ENCODE data around the gene PDCD1.

PDCD1 gene

GRCh38 chr2:241900251-241901017 lies 41.7 kb upstream of the PDCD1 start:
- H3K4me2 ChIP-seq (ENCODE audit: low read length), result no peak overlapping the region
- no peak for TF ChIP-seq EZH2phosphoT487 (IDR thresholded peaks at IDR 0.05; ENCODE audit: low read depth)
- no peak for TF ChIP-seq CTCF (IDR thresholded peaks at IDR 0.05; ENCODE audit: low read depth, low read length)
- H3K9me3 ChIP-seq (ENCODE audit: insufficient read depth, low read length), result no peaks in the 10 kb centered on the region
- no peak overlapping the region for H3K4me3 ChIP-seq (ENCODE audit: low read length)
- H3K79me2 ChIP-seq (ENCODE audit: low read length), result no peaks in the 10 kb centered on the region
- H4K20me1 ChIP-seq (ENCODE audit: insufficient read depth, low read length), result no peaks in the 10 kb centered on the region
- H3K27me3 ChIP-seq (ENCODE audit: low read depth, low read length), result no peaks in the 10 kb centered on the region
- H3K36me3 ChIP-seq (replicated peaks; ENCODE audit: low read depth, low read length), result no peaks in the 10 kb centered on the region
- H3K9ac ChIP-seq (ENCODE audit: low read length), result no peak overlapping the region
- H3K4me1 ChIP-seq (ENCODE audit: low read length), result no peaks in the 10 kb centered on the region
- no peak overlapping the region for H3K27ac ChIP-seq (ENCODE audit: low read length)
- H2AFZ ChIP-seq (ENCODE audit: low read depth, low read length), result no peak overlapping the region

DNA sequence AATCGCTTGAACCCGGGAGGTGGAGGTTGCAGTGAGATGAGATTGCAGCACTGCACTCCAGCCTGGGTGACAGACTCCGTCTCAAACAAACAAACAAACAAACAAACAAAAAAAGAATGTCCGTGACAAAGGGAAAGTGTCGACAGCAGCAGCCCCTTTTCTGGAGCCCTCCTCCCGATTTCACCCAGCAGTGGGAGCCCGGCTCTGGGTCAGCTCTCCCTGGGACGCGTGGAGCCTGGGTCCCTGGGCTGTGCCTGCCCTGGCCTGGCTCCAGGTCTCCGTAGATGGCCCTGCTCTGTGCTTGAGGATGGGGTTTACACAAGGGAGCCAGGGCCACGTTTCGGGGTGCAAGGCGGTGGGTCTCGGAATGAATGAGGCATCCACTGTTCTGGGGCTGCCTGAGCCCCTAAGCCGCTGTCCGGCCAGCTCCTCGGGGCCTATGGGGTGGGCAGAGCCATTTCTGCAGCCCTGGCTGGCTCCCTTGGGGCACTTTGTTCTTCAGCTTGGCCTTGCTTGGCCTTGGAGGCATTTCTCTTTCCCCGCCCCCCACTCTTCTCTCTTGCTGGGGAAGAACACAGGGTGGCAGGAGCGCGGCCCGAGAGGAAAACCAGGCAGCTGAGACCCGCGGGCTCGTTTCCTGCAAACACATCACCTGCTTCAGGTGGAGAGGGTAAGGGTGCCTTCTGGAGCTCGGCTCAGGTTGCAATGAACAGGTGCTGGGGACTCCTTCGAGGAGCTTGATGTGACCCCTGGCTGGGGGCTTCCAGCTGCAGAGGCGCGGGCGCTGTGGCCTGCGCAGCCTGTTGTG lies 40.0 kb upstream of the PDCD1 start:
- H3K27me3 ChIP-seq (ENCODE audit: low read depth, low read length), result no peaks in the 10 kb centered on the region
- no peaks in the 10 kb centered on the region for H3K36me3 ChIP-seq (replicated peaks; ENCODE audit: low read depth, low read length)
- H3K4me1 ChIP-seq (ENCODE audit: low read length), result no peaks in the 10 kb centered on the region
- H3K27ac ChIP-seq (ENCODE audit: low read length), result no peak overlapping the region
- H2AFZ ChIP-seq (ENCODE audit: low read depth, low read length), result no peak overlapping the region
- no peak overlapping the region for H3K4me2 ChIP-seq (ENCODE audit: low read length)
- H3K79me2 ChIP-seq (ENCODE audit: low read length), result no peaks in the 10 kb centered on the region
- H3K9me3 ChIP-seq (ENCODE audit: insufficient read depth, low read length), result no peaks in the 10 kb centered on the region
- no peak for TF ChIP-seq EZH2phosphoT487 (IDR thresholded peaks at IDR 0.05; ENCODE audit: low read depth)
- no peaks in the 10 kb centered on the region for H4K20me1 ChIP-seq (ENCODE audit: insufficient read depth, low read length)
- no peak overlapping the region for H3K9ac ChIP-seq (ENCODE audit: low read length)
- H3K4me3 ChIP-seq (ENCODE audit: low read length), result no peak overlapping the region

- Histone ChIP-seq H3K4me1 (ENCODE audit: low read length) (no peaks in the 10 kb centered on the region), H3K36me3 (replicated peaks; ENCODE audit: low read depth, low read length) (no peaks in the 10 kb centered on the region), H3K27ac (ENCODE audit: low read length) (no peak overlapping the region), H3K4me3 (ENCODE audit: low read length) (no peak overlapping the region), H3K9ac (ENCODE audit: low read length) (no peak overlapping the region), H3K9me3 (ENCODE audit: insufficient read depth, low read length) (no peaks in the 10 kb centered on the region), H4K20me1 (ENCODE audit: insufficient read depth, low read length) (no peaks in the 10 kb centered on the region), H3K27me3 (ENCODE audit: low read depth, low read length) (no peaks in the 10 kb centered on the region), H2AFZ (ENCODE audit: low read depth, low read length) (no peak overlapping the region), H3K79me2 (ENCODE audit: low read length) (no peaks in the 10 kb centered on the region), H3K4me2 (ENCODE audit: low read length) (no peak overlapping the region)
- TF ChIP-seq EZH2phosphoT487 (IDR thresholded peaks at IDR 0.05; ENCODE audit: low read depth) (no peak), CTCF (IDR thresholded peaks at IDR 0.05; ENCODE audit: low read depth, low read length) (no peak)
Measured at GRCh38 chr2:241897231-241897916, 38.7 kb upstream of the PDCD1 start.

GRCh38 chr2:241896746-241897201 lies 38.1 kb upstream of the PDCD1 start:
- Histone ChIP-seq H3K36me3 (replicated peaks; ENCODE audit: low read depth, low read length) (no peaks in the 10 kb centered on the region), H3K27ac (ENCODE audit: low read length) (no peak overlapping the region), H3K9me3 (ENCODE audit: insufficient read depth, low read length) (no peaks in the 10 kb centered on the region), H3K4me2 (ENCODE audit: low read length) (no peak overlapping the region), H4K20me1 (ENCODE audit: insufficient read depth, low read length) (no peaks in the 10 kb centered on the region), H3K27me3 (ENCODE audit: low read depth, low read length) (no peaks in the 10 kb centered on the region), H2AFZ (ENCODE audit: low read depth, low read length) (no peak overlapping the region), H3K4me1 (ENCODE audit: low read length) (no peaks in the 10 kb centered on the region), H3K79me2 (ENCODE audit: low read length) (no peaks in the 10 kb centered on the region), H3K4me3 (ENCODE audit: low read length) (no peak overlapping the region), H3K9ac (ENCODE audit: low read length) (no peak overlapping the region)
- TF ChIP-seq CTCF (IDR thresholded peaks at IDR 0.05; ENCODE audit: low read depth, low read length) (no peak), EZH2phosphoT487 (IDR thresholded peaks at IDR 0.05; ENCODE audit: low read depth) (no peak)
